CD14-positive monocyte (primary cell): ENCODE data around the gene ADRM1. TPM values are rescaled to one million over a fixed set of nuclear protein-coding genes. Genes with fewer than 3 reads are reported as not detected.

ENCODE experiments used
- DNase-seq, 3 donors: peaks; one replicate each; pipeline ENCODE4 v3.0.0-alpha.2; 2011 to 2022
- H2AFZ ChIP-seq: 2 replicates; pipeline ENCODE4 v1.6.0; 2012; ENCODE audit warnings: mild to moderate bottlenecking, low read depth, low read length, inconsistent platforms; ENCODE audit not compliant: insufficient read depth, poor library complexity, severe bottlenecking
- H3K27ac ChIP-seq, 2 donors: 1 replicate in 1 of 2; 2 replicates in 1 of 2; pipeline ENCODE4 v1.5.1; 2012 to 2013; ENCODE audit warnings: low read length in 2 of 2, control low read depth in 1 of 2, inconsistent platforms in 1 of 2, low read depth in 1 of 2, mild to moderate bottlenecking in 1 of 2
- H3K27me3 ChIP-seq, 2 donors: one replicate each; pipeline versions ENCODE4 v1.6.0 to v1.6.1; 2011 to 2013; ENCODE audit warnings: low read length in 2 of 2; ENCODE audit not compliant: control insufficient read depth in 2 of 2, insufficient read depth in 2 of 2
- H3K36me3 ChIP-seq, 2 donors: replicated peaks in 1 of 2; 1 replicate in 1 of 2; 2 replicates in 1 of 2; pipeline versions ENCODE4 v1.5.1 to v1.6.1; 2012 to 2013; ENCODE audit warnings: low read length in 2 of 2, control low read depth in 1 of 2, inconsistent platforms in 1 of 2, mild to moderate bottlenecking in 1 of 2; ENCODE audit not compliant: insufficient read depth in 2 of 2, control insufficient read depth in 1 of 2
- H3K4me1 ChIP-seq, 2 donors: 1 replicate in 1 of 2; 2 replicates in 1 of 2; pipeline versions ENCODE4 v1.5.1 to v1.6.1; 2012 to 2013; ENCODE audit warnings: low read length in 2 of 2, control low read depth in 1 of 2, inconsistent platforms in 1 of 2, mild to moderate bottlenecking in 1 of 2, moderate library complexity in 1 of 2; ENCODE audit not compliant: insufficient read depth in 2 of 2, control insufficient read depth in 1 of 2
- H3K4me2 ChIP-seq: replicated peaks from 2 replicates; pipeline ENCODE3; 2012; ENCODE audit warnings: low read length, moderate library complexity, mild to moderate bottlenecking; ENCODE audit not compliant: poor library complexity, severe bottlenecking; ENCODE audit errors: extremely low read depth
- H3K4me3 ChIP-seq, 3 experiments: fragments of 200-600 bp in 1 of 3; sonication (generic) in 1 of 3; replicated peaks in 1 of 3; 1 replicate in 2 of 3; 2 replicates in 1 of 3; pipeline ENCODE4 v1.5.1; 2011 to 2013; ENCODE audit warnings: low read length in 3 of 3, mild to moderate bottlenecking in 3 of 3, control low read depth in 2 of 3, low read depth in 2 of 3, inconsistent platforms in 1 of 3, moderate library complexity in 1 of 3
- H3K79me2 ChIP-seq: 2 replicates; pipeline ENCODE4 v1.6.0; 2012; ENCODE audit warnings: mild to moderate bottlenecking, control low read depth, inconsistent platforms, low read length, moderate library complexity; ENCODE audit not compliant: insufficient read depth
- H3K9ac ChIP-seq: 2 replicates; pipeline ENCODE4 v1.6.0; 2017; ENCODE audit warnings: low read length, mild to moderate bottlenecking; ENCODE audit not compliant: insufficient read depth, poor library complexity, severe bottlenecking
- H3K9me3 ChIP-seq, 2 donors: replicated peaks in 1 of 2; 1 replicate in 1 of 2; 2 replicates in 1 of 2; pipeline versions ENCODE4 v1.5.1 to v1.6.1; 2012 to 2013; ENCODE audit warnings: low read length in 2 of 2, control low read depth in 1 of 2; ENCODE audit not compliant: control insufficient read depth in 1 of 2, insufficient read depth in 1 of 2
- H4K20me1 ChIP-seq: 2 replicates; pipeline ENCODE4 v1.6.0; 2012; ENCODE audit warnings: mild to moderate bottlenecking, low read length, control low read depth, moderate library complexity; ENCODE audit not compliant: insufficient read depth
- H3K27ac Mint-ChIP-seq, 7 donors: one replicate each; pipeline ENCODE4 v1.8.0; 2020; ENCODE audit warnings: mild to moderate bottlenecking in 7 of 7, mixed read lengths in 7 of 7, moderate library complexity in 6 of 7, inconsistent platforms in 2 of 7
- H3K27me3 Mint-ChIP-seq, 3 donors: one replicate each; pipeline ENCODE4 v1.8.0; 2021 to 2022; ENCODE audit warnings: low read depth in 3 of 3, mild to moderate bottlenecking in 3 of 3, mixed read lengths in 3 of 3, moderate library complexity in 3 of 3, inconsistent platforms in 1 of 3
- H3K36me3 Mint-ChIP-seq, 2 donors: one replicate each; pipeline ENCODE4 v1.8.0; 2020; ENCODE audit warnings: mixed read lengths in 2 of 2, inconsistent platforms in 1 of 2, mild to moderate bottlenecking in 1 of 2
- H3K4me1 Mint-ChIP-seq: one replicate; pipeline ENCODE4 v1.8.0; 2020; ENCODE audit warnings: mild to moderate bottlenecking, mixed read lengths
- H3K4me3 Mint-ChIP-seq, 2 donors: one replicate each; pipeline ENCODE4 v1.8.0; 2020; ENCODE audit warnings: mild to moderate bottlenecking in 2 of 2, mixed read lengths in 2 of 2, moderate library complexity in 1 of 2
- H3K9me3 Mint-ChIP-seq, 7 donors: one replicate each; pipeline ENCODE4 v1.8.0; 2020 to 2022; ENCODE audit warnings: mixed read lengths in 7 of 7, mild to moderate bottlenecking in 6 of 7, moderate library complexity in 6 of 7, inconsistent platforms in 2 of 7
- CTCF ChIP-seq: fragments of 200-600 bp; IDR thresholded peaks from one replicate; pipeline ENCODE4 v1.8.0; 2022; ENCODE audit warnings: antibody characterized with exemption, mild to moderate bottlenecking
- WGBS: methylation state at CpG from one replicate; pipeline ENCODE4 v1.1.5; 2013; ENCODE audit warnings: missing lambda C conversion rate; ENCODE audit not compliant: insufficient coverage; 5-methylcytosine and 5-hydroxymethylcytosine counted together
- intact Hi-C, 2 donors: fragments of 100-400 bp; cut with micrococcal nuclease; formaldehyde crosslinking; loops; one replicate each; pipeline versions ENCODE4 v1.15.0 to v1.15.1; 2023
- polyA plus RNA-seq, 3 donors: library from polyadenylated mRNA; depleted of rRNA in 1 of 3; unstranded in 2 of 3; stranded (reverse) in 1 of 3; fragments of 300-500 nt in 2 of 3; fragments of >200 nt in 1 of 3; fragmentation: Illumina TruSeq in 2 of 3; gene quantifications; 1 replicate in 2 of 3; 2 replicates in 1 of 3; pipeline ENCODE4 v1.2.3, GENCODE V29; 2012 to 2021

ADRM1 gene
- polyA plus RNA-seq, 3 donors = 63.3 to 81.5 (median 72.5) TPM

GRCh38 chr20:62336329-62336728, 33.5 kb downstream of the ADRM1 start:
- Mint-ChIP-seq H3K4me3 (no peak overlapping the region), H3K36me3 (no peaks in the 10 kb centered on the region), H3K27me3 (peaks cover 5 to 8% (median 7%) of the 10 kb centered on the region in 3 donors), H3K9me3 (peaks cover 0 to 7% (median 2%) of the 10 kb centered on the region in 7 donors), H3K27ac (no peak overlapping the region), H3K4me1 (peaks cover 15% of the 10 kb centered on the region)
- Histone ChIP-seq H3K4me1 (peaks cover 11 to 12% of the 10 kb centered on the region in 2 donors), H2AFZ (no peak overlapping the region), H3K4me2 (no peak overlapping the region), H3K4me3 (no peak overlapping the region), H4K20me1 (no peaks in the 10 kb centered on the region), H3K79me2 (no peaks in the 10 kb centered on the region), H3K9me3 (no peaks in the 10 kb centered on the region), H3K27me3 (no peaks in the 10 kb centered on the region), H3K36me3 (no peaks in the 10 kb centered on the region), H3K9ac (no peak overlapping the region), H3K27ac (no peak overlapping the region)
- no peak for DNase-seq
- 88% methylated on average over 6 of the region's 11 CpGs for WGBS
- TF ChIP-seq CTCF = no peak
- intact Hi-C loops = no loop called here

GRCh38 chr20:62336775-62337557, 34.2 kb downstream of the ADRM1 start:
- intact Hi-C loops = no loop called here
- Mint-ChIP-seq H3K4me1 (peaks cover 15% of the 10 kb centered on the region), H3K27ac (no peak overlapping the region), H3K9me3 (peaks cover 0 to 7% (median 3%) of the 10 kb centered on the region in 7 donors), H3K36me3 (no peaks in the 10 kb centered on the region), H3K4me3 (no peak overlapping the region), H3K27me3 (peaks cover 6 to 10% (median 7%) of the 10 kb centered on the region in 3 donors)
- no peak for DNase-seq
- H4K20me1 ChIP-seq = no peaks in the 10 kb centered on the region
- peaks cover 11 to 12% of the 10 kb centered on the region in 2 donors for H3K4me1 ChIP-seq
- H3K36me3 ChIP-seq = no peaks in the 10 kb centered on the region
- no peak overlapping the region for H3K4me2 ChIP-seq
- WGBS = 95% methylated on average over 52 of the region's 53 CpGs
- no peaks in the 10 kb centered on the region for H3K79me2 ChIP-seq
- H3K27me3 ChIP-seq = no peaks in the 10 kb centered on the region
- no peak overlapping the region for H3K4me3 ChIP-seq
- no peak overlapping the region for H3K27ac ChIP-seq
- H2AFZ ChIP-seq = no peak overlapping the region
- no peak overlapping the region for H3K9ac ChIP-seq
- no peak for TF ChIP-seq CTCF
- H3K9me3 ChIP-seq = no peaks in the 10 kb centered on the region
